Urinary bladder (tissue), 4 donors: ENCODE data around the gene SOX8. TPM values are rescaled to one million over a fixed set of nuclear protein-coding genes. Genes with fewer than 3 reads are reported as not detected.
"Not testable (repeated sequence)": the region's sequence is repeated elsewhere in the genome, so short reads cannot be mapped to it uniquely, and the experiment has no call there.

Experiments
- DNase-seq: peaks from one replicate; pipeline ENCODE4 v3.0.0-alpha.2; 2015; ENCODE audit errors: extremely low spot score
- H3K27ac ChIP-seq: one replicate; pipeline ENCODE4 v1.5.1; 2013; ENCODE audit warnings: low read depth, mild to moderate bottlenecking, moderate library complexity
- H3K36me3 ChIP-seq: one replicate; pipeline ENCODE4 v1.6.1; 2013; ENCODE audit warnings: mild to moderate bottlenecking, moderate library complexity; ENCODE audit not compliant: insufficient read depth
- H3K4me1 ChIP-seq: one replicate; pipeline ENCODE4 v1.6.1; 2013; ENCODE audit warnings: mild to moderate bottlenecking, moderate library complexity; ENCODE audit not compliant: insufficient read depth
- H3K4me3 ChIP-seq: one replicate; pipeline ENCODE4 v1.5.1; 2013; ENCODE audit warnings: low read depth, low read length
- WGBS: extraction: QIAGEN DNeasy Blood & Tissue Kit; methylation state at CpG from one replicate; pipeline ENCODE4 v1.1.7; 2013; 5-methylcytosine and 5-hydroxymethylcytosine counted together
- polyA plus RNA-seq: library from polyadenylated mRNA; stranded (reverse); fragments of 200-250 nt; gene quantifications from one replicate; pipeline ENCODE4 v1.2.3, GENCODE V29; 2013
- total RNA-seq: library from RNA; depleted of rRNA; stranded (reverse); fragments of >200 nt; gene quantifications from one replicate; pipeline ENCODE4 v1.2.3, GENCODE V29; 2014
- donor health status: healthy with polysubstance abuse.
- donor health status: healthy.

Gene SOX8
- total and polyA plus RNA-seq, 2 donors = 2.7 to 12.4 TPM

GRCh38 chr16:946048-946395, 35.5 kb upstream of the SOX8 start:
- H3K36me3 ChIP-seq = no peaks in the 10 kb centered on the region
- DNase-seq = no peak
- no peaks in the 10 kb centered on the region for H3K4me1 ChIP-seq
- WGBS = 90% methylated on average over 8 of the region's 8 CpGs
- no peak overlapping the region for H3K4me3 ChIP-seq
- no peak overlapping the region for H3K27ac ChIP-seq

DNA sequence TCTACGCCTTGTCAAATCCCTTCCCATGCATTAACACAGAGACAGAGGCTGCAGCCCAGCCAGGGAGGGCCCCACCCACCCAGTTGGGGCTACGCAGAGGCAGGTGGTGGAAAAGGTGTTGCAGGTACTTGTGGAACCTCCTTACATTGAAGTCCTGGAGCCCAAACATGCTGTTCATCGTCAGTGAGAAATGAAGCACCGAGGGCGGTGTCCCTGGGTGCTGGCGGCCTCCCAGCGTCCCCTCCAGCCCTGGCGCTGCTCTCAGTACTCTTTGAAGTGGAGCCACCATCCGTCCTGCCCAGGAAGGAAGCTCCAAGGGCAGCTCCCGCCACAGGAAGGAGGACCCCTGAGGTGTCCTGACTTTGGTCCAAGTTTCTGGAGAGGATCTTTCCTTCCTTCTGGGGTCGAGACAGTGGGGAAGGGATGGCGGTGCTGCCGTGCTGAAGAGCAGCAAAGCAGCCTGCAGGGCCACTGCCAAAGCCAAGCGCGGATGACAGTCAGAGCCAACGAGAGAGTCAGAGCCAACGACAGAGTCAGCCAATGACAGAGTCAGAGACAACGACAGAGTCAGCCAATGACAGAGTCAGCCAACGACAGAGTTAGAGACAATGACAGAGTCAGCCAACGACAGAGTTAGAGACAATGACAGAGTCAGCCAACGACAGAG, 34.2 kb upstream of the SOX8 start:
- no peak for DNase-seq
- Histone ChIP-seq H3K4me3 (no peak overlapping the region), H3K4me1 (no peaks in the 10 kb centered on the region), H3K36me3 (no peaks in the 10 kb centered on the region), H3K27ac (no peak overlapping the region)
- 81% methylated on average over 21 of the region's 21 CpGs for WGBS

DNA sequence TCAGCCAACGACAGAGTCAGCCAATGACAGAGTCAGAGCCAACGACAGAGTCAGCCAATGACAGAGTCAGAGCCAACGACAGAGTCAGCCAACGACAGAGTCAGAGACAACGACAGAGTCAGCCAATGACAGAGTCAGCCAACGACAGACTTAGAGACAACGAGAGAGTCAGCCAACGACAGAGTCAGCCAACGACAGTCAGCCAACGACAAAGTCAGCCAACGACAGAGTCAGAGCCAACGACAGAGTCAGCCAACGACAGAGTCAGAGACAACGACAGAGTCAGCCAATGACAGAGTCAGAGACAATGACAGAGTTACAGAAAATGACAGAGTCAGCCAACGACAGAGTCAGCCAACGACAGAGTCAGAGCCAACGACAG, 33.7 kb upstream of the SOX8 start:
- 69% methylated on average over 17 of the region's 17 CpGs for WGBS
- not testable (repeated sequence) for H3K4me3 ChIP-seq, H3K27ac ChIP-seq, H3K36me3 ChIP-seq, DNase-seq, H3K4me1 ChIP-seq

- not testable (repeated sequence) for H3K4me1 ChIP-seq, H3K4me3 ChIP-seq, H3K36me3 ChIP-seq, DNase-seq, H3K27ac ChIP-seq
- 79% methylated on average over 15 of the region's 18 CpGs for WGBS
Measured at GRCh38 chr16:948767-949166, 32.8 kb upstream of the SOX8 start.

DNA sequence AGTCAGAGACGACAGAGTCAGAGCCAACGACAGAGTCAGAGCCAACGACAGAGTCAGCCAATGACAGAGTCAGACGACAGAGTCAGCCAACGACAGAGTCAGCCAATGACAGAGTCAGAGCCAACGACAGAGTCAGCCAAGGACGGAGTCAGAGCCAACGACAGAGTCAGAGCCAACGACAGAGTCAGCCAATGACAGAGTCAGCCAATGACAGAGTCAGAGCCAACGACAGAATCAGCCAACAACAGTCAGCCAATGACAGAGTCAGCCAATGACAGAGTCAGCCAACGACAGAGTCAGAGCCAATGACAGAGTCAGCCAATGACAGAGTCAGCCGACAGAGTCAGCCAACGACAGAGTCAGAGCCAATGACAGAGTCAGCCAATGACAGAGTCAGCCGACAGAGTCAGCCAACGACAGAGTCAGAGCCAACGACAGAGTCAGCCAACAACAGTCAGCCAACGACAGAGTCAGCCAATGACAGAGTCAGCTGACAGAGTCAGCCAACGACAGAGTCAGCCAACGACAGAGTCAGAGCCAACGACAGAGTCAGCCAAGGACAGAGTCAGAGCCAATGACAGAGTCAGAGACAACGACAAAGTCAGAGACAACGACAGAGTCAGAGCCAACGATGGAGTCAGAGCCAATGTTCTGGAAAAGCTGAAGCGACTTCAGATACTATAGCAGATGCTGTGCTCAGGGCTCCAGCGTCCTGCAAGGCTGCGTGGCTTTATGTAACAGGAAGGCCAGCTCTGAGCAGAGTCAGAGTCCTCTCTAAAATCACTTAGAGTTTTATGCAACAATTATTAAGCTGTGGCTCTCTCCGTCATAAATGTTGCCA, 30.6 kb upstream of the SOX8 start:
- not testable (repeated sequence) for H3K27ac ChIP-seq, H3K36me3 ChIP-seq, H3K4me1 ChIP-seq, DNase-seq, H3K4me3 ChIP-seq
- WGBS = 49% methylated on average over 25 of the region's 27 CpGs

DNA sequence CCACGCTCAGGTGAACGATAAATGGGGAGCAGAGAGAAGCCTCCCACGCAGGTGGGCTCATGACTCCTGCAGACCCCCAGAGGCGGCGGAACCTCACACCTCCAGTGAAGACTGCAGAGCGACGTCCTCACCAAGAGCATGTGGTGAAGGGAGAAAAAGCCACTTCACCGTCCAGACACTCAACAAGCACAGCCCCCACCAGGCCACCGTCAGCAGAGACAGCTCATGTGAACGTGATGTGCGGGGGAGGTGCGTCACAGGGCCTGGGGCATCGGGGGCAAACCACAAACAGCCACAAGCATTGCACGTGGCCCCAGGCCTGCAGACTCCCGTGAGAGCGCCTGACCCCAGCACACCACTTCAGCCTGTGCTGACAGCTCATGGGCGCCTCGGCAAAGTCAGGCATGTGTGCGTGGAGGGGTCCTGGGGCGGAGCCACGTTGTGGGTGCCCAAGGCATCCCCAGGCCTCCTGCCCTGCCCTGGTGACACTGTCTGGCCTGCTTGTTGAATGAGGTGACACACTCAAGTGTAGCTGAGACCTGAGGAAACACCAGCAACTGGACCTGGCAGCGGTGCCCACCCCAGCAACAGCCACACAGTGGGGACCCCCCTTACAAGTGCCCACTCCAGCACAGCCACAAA, 29.8 kb upstream of the SOX8 start:
- no peaks in the 10 kb centered on the region for H3K36me3 ChIP-seq
- WGBS = 81% methylated on average over 22 of the region's 22 CpGs
- no peak overlapping the region for H3K27ac ChIP-seq
- H3K4me1 ChIP-seq = no peaks in the 10 kb centered on the region
- DNase-seq = no peak
- H3K4me3 ChIP-seq = no peak overlapping the region

GRCh38 chr16:952321-952720, 29.2 kb upstream of the SOX8 start:
- WGBS = 81% methylated on average over 12 of the region's 12 CpGs
- no peaks in the 10 kb centered on the region for H3K36me3 ChIP-seq
- no peak overlapping the region for H3K4me3 ChIP-seq
- H3K27ac ChIP-seq = no peak overlapping the region
- no peak for DNase-seq
- no peaks in the 10 kb centered on the region for H3K4me1 ChIP-seq

- H3K4me3 ChIP-seq, H3K27ac ChIP-seq, H3K4me1 ChIP-seq, H3K36me3 ChIP-seq, DNase-seq: not testable (repeated sequence)
- WGBS = 79% methylated on average over 7 of the region's 7 CpGs
Measured at GRCh38 chr16:953818-954217, 27.8 kb upstream of the SOX8 start.

GRCh38 chr16:955766-956165, 25.8 kb upstream of the SOX8 start:
- DNase-seq, H3K4me1 ChIP-seq, H3K27ac ChIP-seq, H3K4me3 ChIP-seq, H3K36me3 ChIP-seq: not testable (repeated sequence)
- 93% methylated on average over 18 of the region's 27 CpGs for WGBS

DNA sequence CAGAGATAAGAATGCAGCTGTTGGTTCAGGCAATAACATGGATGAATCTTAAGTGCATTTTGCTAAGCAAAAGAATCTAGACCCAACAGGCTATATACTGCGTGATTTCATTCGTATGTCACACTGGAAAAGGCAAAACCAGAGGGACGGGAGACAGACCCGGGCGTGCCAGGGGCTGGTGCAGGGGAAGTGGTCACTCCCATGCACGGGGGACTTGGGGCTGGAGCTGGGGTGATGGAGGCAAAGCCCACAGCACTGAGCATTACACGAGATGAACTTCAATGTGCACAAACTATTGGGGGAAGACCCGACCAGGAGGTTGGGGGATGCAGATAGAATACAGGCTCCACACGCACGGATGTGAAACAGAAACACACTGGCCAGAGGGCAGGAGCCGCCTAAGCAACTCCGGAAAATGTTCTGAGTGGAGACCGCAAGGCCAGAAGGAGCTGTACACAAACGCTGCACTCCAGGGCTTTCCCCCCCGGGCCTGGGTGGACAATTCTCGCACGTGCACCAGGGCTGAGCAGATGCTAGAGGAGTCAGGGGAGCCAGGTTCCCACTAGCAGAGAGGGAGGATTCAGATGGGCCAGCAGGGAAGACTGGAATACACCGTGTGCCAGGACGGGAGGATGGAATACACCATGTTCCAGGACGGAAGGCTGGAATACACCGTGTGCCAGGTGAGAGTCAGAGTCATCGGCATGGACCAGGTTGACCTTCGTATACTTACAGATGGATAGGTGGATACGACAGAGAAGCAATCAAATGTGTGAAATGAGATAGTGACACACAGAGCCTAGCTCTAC, 22.1 kb upstream of the SOX8 start:
- 78% methylated on average over 24 of the region's 24 CpGs for WGBS
- H3K27ac ChIP-seq = no peak overlapping the region
- H3K36me3 ChIP-seq = no peaks in the 10 kb centered on the region
- no peaks in the 10 kb centered on the region for H3K4me1 ChIP-seq
- DNase-seq = no peak
- no peak overlapping the region for H3K4me3 ChIP-seq

DNA sequence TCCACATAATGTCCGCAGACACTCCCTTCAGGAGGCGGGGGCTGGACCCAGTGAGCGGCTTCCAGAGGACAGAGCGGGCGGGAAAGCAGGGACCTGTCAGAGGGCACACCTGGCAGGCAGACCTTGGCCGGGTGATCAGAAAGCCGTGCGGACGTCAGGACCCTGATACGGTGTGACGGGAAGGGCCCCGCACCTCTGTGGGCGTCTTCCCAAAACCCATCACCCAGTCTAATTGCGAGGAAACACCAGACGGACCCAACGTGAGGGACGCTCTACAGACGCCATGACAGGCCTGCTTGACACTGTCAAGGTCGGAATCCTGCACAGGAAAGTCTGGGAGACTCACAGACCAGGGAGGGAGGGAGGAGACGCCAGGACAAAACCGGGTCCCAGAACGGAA, 19.2 kb upstream of the SOX8 start:
- no peak for DNase-seq
- H3K36me3 ChIP-seq = no peaks in the 10 kb centered on the region

GRCh38 chr16:962901-963814, 18.4 kb upstream of the SOX8 start:
- no peak overlapping the region for H3K4me3 ChIP-seq
- no peaks in the 10 kb centered on the region for H3K36me3 ChIP-seq
- no peaks in the 10 kb centered on the region for H3K4me1 ChIP-seq
- 86% methylated on average over 23 of the region's 23 CpGs for WGBS
- DNase-seq = no peak
- H3K27ac ChIP-seq = no peak overlapping the region

More for the DNA sequence above, 19.2 kb upstream of the SOX8 start:
- no peak overlapping the region for H3K27ac ChIP-seq
- no peak overlapping the region for H3K4me3 ChIP-seq
- 85% methylated on average over 22 of the region's 22 CpGs for WGBS
- H3K4me1 ChIP-seq = no peaks in the 10 kb centered on the region

- Histone ChIP-seq H3K36me3 (no peaks in the 10 kb centered on the region), H3K27ac (no peak overlapping the region), H3K4me3 (peak overlapping the region; percentile 11), H3K4me1 (no peaks in the 10 kb centered on the region)
- WGBS = 31% methylated on average over 17 of the region's 17 CpGs
- no peak for DNase-seq
Measured at GRCh38 chr16:963913-964312, 17.7 kb upstream of the SOX8 start.
